Ascending aorta (tissue), 2 donors: Measurements from ENCODE around the gene SRRM5. TPM values are rescaled to one million over a fixed set of nuclear protein-coding genes. Genes with fewer than 3 reads are reported as not detected.

Experiments used
- DNase-seq, 2 donors: peaks; one replicate each; pipeline ENCODE4 v3.0.0-alpha.2; 2019; ENCODE audit warnings: low spot score in 2 of 2
- H3K27ac ChIP-seq, 2 donors: fragments of 200-600 bp; sonication (generic); one replicate each; pipeline ENCODE4 v1.5.1; 2016 to 2017; ENCODE audit warnings: mild to moderate bottlenecking in 1 of 2
- H3K27me3 ChIP-seq: fragments of 200-600 bp; sonication (generic); one replicate; pipeline ENCODE4 v1.5.1; 2017
- H3K36me3 ChIP-seq, 2 donors: fragments of 200-600 bp; sonication (generic); one replicate each; pipeline ENCODE4 v1.5.1; 2016
- H3K4me1 ChIP-seq, 2 donors: fragments of 200-600 bp; sonication (generic); one replicate each; pipeline ENCODE4 v1.5.1; 2016 to 2017; ENCODE audit warnings: mild to moderate bottlenecking in 1 of 2
- H3K4me3 ChIP-seq, 2 donors: fragments of 200-600 bp; sonication (generic); one replicate each; pipeline ENCODE4 v1.5.1; 2016 to 2017; ENCODE audit warnings: mild to moderate bottlenecking in 1 of 2
- H3K9me3 ChIP-seq, 2 donors: fragments of 200-600 bp; sonication (generic); one replicate each; pipeline ENCODE4 v1.5.1; 2016
- intact Hi-C: fragments of 100-400 bp; cut with DNase I; formaldehyde crosslinking; loops from one replicate; pipeline ENCODE4 v1.15.1; 2023
- total RNA-seq: library from RNA; depleted of rRNA; stranded (reverse); fragments of >200 nt; gene quantifications from one replicate; pipeline ENCODE4 v1.1.0, GENCODE V29; 2016
- TF ChIP-seq, protein P1 (sequence below), 3 experiments: fragments of 200-600 bp in 2 of 3; fragments of 450-650 bp in 1 of 3; sonication (generic) in 2 of 3; IDR thresholded peaks; one replicate each; pipeline ENCODE4 v1.5.1; 2016 to 2019; ENCODE audit warnings: antibody characterized with exemption in 3 of 3, mild to moderate bottlenecking in 1 of 3, moderate library complexity in 1 of 3

The SRRM5 gene
- total RNA-seq, 1 donor from 2014 or later: 0.32 TPM

- Histone ChIP-seq H3K4me3 (peak within 1 kb of the TSS; percentile 76 to 87), H3K27ac (peak within 1 kb of the TSS; percentile 67 to 86), H3K36me3 (no peaks in the 10 kb centered on the region), H3K9me3 (no peaks in the 10 kb centered on the region), H3K27me3 (no peaks in the 10 kb centered on the region), H3K4me1 (peaks cover 9 to 10% of the 10 kb centered on the region in 2 donors)
- intact Hi-C loops: loop anchor here (1.0 kb wide), 3 partner anchors 21 to 93 kb away; partner anchors contain the start of genes IRGQ and ZNF576
- peak; percentile 93 to 98 for DNase-seq
- TF ChIP-seq, protein P1, sequence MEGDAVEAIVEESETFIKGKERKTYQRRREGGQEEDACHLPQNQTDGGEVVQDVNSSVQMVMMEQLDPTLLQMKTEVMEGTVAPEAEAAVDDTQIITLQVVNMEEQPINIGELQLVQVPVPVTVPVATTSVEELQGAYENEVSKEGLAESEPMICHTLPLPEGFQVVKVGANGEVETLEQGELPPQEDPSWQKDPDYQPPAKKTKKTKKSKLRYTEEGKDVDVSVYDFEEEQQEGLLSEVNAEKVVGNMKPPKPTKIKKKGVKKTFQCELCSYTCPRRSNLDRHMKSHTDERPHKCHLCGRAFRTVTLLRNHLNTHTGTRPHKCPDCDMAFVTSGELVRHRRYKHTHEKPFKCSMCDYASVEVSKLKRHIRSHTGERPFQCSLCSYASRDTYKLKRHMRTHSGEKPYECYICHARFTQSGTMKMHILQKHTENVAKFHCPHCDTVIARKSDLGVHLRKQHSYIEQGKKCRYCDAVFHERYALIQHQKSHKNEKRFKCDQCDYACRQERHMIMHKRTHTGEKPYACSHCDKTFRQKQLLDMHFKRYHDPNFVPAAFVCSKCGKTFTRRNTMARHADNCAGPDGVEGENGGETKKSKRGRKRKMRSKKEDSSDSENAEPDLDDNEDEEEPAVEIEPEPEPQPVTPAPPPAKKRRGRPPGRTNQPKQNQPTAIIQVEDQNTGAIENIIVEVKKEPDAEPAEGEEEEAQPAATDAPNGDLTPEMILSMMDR (IDR thresholded peaks at IDR 0.05): no peak
Measured at GRCh38 chr19:43575156-43575950, 36.5 kb upstream of the SRRM5 start, which contains the start of the genes PINLYP and XRCC1. Gene PINLYP (plus strand): TSS chr19:43575801. CDS start chr19:43577192, 1,391 bp downstream. Gene XRCC1 (minus strand): TSS chr19:43575527. CDS start chr19:43575458, 69 bp downstream.

DNA sequence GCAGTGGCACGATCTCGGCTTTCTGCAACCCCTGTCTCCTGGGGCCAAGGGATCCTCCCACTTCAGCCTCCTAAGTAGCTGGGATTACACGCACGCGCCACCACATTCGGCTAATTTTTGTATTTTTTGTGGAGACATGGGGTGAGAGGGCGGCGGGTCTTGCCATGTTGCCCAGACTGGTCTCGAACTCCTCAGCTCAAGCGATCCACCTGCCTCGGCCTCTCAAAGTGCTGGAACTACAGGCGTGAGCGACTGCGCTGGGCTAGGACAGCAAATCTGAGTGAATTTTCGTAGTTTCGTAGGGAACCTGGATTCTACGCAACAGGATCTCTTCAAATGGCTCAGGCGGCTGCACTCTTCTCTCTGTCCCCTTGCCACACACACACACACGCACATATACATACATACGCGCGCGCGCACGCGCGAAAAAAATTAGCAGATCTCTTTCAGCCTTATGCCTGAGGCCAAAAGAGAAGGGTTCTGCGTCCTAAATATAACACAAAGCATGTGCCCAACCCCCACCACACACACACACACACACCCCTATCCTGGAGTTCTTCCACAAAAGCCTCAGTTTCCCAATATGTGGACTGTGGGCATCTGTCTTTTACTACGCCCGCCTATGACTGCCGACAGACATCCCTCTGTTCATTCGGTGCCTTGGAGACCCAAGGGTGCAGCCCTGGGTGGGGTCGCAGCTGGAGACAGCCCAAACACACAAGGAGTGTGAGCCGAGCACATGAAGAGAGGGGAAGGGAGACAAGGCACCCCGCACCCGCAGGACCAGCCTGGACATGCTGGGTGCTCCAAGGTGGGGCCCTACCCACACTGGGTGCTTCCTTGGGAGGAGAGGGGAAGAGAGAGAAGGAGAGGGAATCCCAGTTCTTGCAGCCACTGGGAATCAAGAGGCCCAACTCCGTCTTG lies 35.7 kb upstream of the SRRM5 start:
- H3K4me1 ChIP-seq: peaks cover 10 to 12% of the 10 kb centered on the region in 2 donors
- intact Hi-C loops: loop anchor here (1.0 to 2.0 kb wide), 4 partner anchors 20 to 92 kb away; partner anchors contain the start of genes IRGQ and ZNF576

DNA sequence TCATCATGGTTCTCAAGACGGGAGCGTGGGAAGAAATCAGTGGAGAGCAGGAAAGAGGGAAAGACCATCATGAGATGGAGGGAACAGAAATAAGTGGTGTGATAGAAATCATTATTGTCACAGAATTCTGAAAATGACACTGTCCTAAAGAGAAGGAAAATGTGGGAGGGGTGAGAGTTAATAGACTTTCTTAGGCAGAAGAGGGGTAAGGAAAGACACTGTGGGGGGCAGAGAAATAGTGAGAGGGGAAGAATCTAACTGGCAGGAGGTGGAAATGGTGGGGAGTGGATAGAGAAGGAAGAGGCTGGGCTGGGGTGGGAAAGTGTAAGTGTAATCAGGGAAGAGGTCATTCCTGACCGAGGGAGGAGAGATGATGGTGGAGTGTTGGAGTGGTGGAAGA lies 33.1 kb upstream of the SRRM5 start:
- H3K27ac ChIP-seq: no peak overlapping the region
- H3K27me3 ChIP-seq: no peaks in the 10 kb centered on the region
- H3K4me1 ChIP-seq: peaks cover 14 to 16% of the 10 kb centered on the region in 2 donors
- H3K4me3 ChIP-seq: no peak overlapping the region
- TF ChIP-seq, protein P1 (IDR thresholded peaks at IDR 0.05): no peak
- no peaks in the 10 kb centered on the region for H3K36me3 ChIP-seq
- DNase-seq: no peak
- no peaks in the 10 kb centered on the region for H3K9me3 ChIP-seq
- intact Hi-C loops: no loop called here

More for the DNA sequence above, 35.7 kb upstream of the SRRM5 start:
- H3K9me3 ChIP-seq: no peaks in the 10 kb centered on the region
- peak overlapping the region; percentile 76 to 87 for H3K4me3 ChIP-seq
- TF ChIP-seq, protein P1 (IDR thresholded peaks at IDR 0.05): no peak
- no peaks in the 10 kb centered on the region for H3K27me3 ChIP-seq
- no peak for DNase-seq
- H3K36me3 ChIP-seq: no peaks in the 10 kb centered on the region
- peak overlapping the region; percentile 67 to 86 for H3K27ac ChIP-seq

DNA sequence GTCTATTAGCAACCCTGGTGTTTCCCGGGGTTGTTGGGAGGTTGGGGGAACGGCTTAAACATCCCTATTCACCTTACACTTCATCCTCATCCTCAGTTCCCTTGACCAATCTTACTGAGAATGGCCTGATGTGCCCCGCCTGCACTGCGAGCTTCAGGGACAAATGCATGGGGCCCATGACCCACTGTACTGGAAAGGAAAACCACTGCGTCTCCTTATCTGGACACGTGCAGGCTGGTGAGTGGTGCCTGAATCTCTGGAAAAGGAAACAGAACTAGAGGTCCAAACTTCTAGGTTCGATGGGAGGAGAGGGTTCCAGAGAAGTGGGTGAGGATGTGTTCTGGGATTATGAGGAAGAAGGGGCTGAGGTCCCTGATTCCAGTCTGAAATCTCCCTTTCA lies 30.4 kb upstream of the SRRM5 start:
- Histone ChIP-seq H3K9me3 (no peaks in the 10 kb centered on the region), H3K4me3 (peak overlapping the region in 1 of 2 donors; percentile 61), H3K36me3 (no peaks in the 10 kb centered on the region), H3K4me1 (peaks cover 6% of the 10 kb centered on the region in 2 donors), H3K27ac (peak overlapping the region; percentile 16 to 57), H3K27me3 (no peaks in the 10 kb centered on the region)
- TF ChIP-seq, protein P1 (IDR thresholded peaks at IDR 0.05): no peak
- DNase-seq: no peak
- intact Hi-C loops: no loop called here

GRCh38 chr19:43582495-43582894 lies 29.4 kb upstream of the SRRM5 start:
- TF ChIP-seq, protein P1 (IDR thresholded peaks at IDR 0.05): no peak
- H3K27me3 ChIP-seq: no peaks in the 10 kb centered on the region
- no peaks in the 10 kb centered on the region for H3K9me3 ChIP-seq
- H3K27ac ChIP-seq: no peak overlapping the region
- peaks cover 6% of the 10 kb centered on the region in 2 donors for H3K4me1 ChIP-seq
- intact Hi-C loops: no loop called here
- H3K4me3 ChIP-seq: no peak overlapping the region
- no peak for DNase-seq
- no peaks in the 10 kb centered on the region for H3K36me3 ChIP-seq
